WTC11 (cell line): ENCODE measurements around the gene ACKR3. TPM values are rescaled to one million over a fixed set of nuclear protein-coding genes. Genes with fewer than 3 reads are reported as not detected.
A peak's percentile ranks its signal among the peaks of the same experiment; 100 is the strongest.

Source experiments
- ATAC-seq: fragments of 200-7000 bp; cut with Tn5 transposase; 2 replicates; pipeline ENCODE4 v1.10.0; 2021; ENCODE audit warnings: mild to moderate bottlenecking, moderate library complexity
- CTCF ChIA-PET: fragments of 300-600 bp; sonication (Branson Sonifier 250); formaldehyde crosslinking; loops from one replicate; lab custom pipeline; 2021; ENCODE audit warnings: antibody characterized with exemption; lab: Charles Lee
- POLR2A ChIA-PET: fragments of 350-600 bp; sonication (Branson Sonifier 250); formaldehyde crosslinking; loops from one replicate; lab custom pipeline; 2021; ENCODE audit warnings: antibody characterized with exemption; lab: Charles Lee
- DNase-seq: peaks from one replicate; pipeline ENCODE4 v3.0.0; 2021; ENCODE audit warnings: low spot score
- H3K27ac Mint-ChIP-seq: 2 replicates; pipeline ENCODE4 v1.8.0; 2021; ENCODE audit warnings: mixed read lengths
- H3K27me3 Mint-ChIP-seq: 2 replicates; pipeline ENCODE4 v1.8.0; 2021; ENCODE audit warnings: low read depth, mild to moderate bottlenecking, moderate library complexity, mixed read lengths
- H3K36me3 Mint-ChIP-seq: 2 replicates; pipeline ENCODE4 v1.8.0; 2021; ENCODE audit warnings: mixed read lengths
- H3K4me1 Mint-ChIP-seq: 2 replicates; pipeline ENCODE4 v1.8.0; 2022; ENCODE audit warnings: mixed read lengths
- H3K4me3 Mint-ChIP-seq: 2 replicates; pipeline ENCODE4 v1.8.0; 2021; ENCODE audit warnings: mild to moderate bottlenecking, moderate library complexity, mixed read lengths
- H3K9me3 Mint-ChIP-seq: 2 replicates; pipeline ENCODE4 v1.8.0; 2021; ENCODE audit warnings: mixed read lengths
- AR ChIP-seq: fragments of 250-450 bp; sonication (Bioruptor Pico); IDR thresholded peaks from 2 replicates; pipeline ENCODE4 v1.9.0; 2021; ENCODE audit warnings: mild to moderate bottlenecking
- CREB1 ChIP-seq: sonication (generic); formaldehyde crosslinking; IDR thresholded peaks from 2 replicates; pipeline ENCODE4 v1.8.0; 2023; ENCODE audit warnings: mild to moderate bottlenecking, missing genetic modification reagents
- ERG ChIP-seq: fragments of 250-450 bp; sonication (Bioruptor Pico); IDR thresholded peaks from 2 replicates; pipeline ENCODE4 v1.8.0; 2021; ENCODE audit warnings: mild to moderate bottlenecking
- GABPB1 ChIP-seq: sonication (generic); formaldehyde crosslinking; IDR thresholded peaks from 2 replicates; pipeline ENCODE4 v1.8.1; 2023; ENCODE audit warnings: mild to moderate bottlenecking, missing genetic modification reagents
- GRHL2 ChIP-seq: fragments of 250-450 bp; sonication (Bioruptor Pico); IDR thresholded peaks from 2 replicates; pipeline ENCODE4 v1.8.0; 2022; ENCODE audit warnings: mild to moderate bottlenecking, moderate library complexity; ENCODE audit not compliant: insufficient replicate concordance, severe bottlenecking
- HMGXB4 ChIP-seq: sonication (generic); formaldehyde crosslinking; IDR thresholded peaks from 2 replicates; pipeline ENCODE4 v1.8.1; 2023; ENCODE audit warnings: mild to moderate bottlenecking, moderate library complexity, missing genetic modification reagents
- IRF1 ChIP-seq: sonication (generic); formaldehyde crosslinking; IDR thresholded peaks from 2 replicates; pipeline ENCODE4 v1.8.0; 2023; ENCODE audit warnings: missing genetic modification reagents
- MXD4 ChIP-seq: fragments of 250-450 bp; sonication (Bioruptor Pico); IDR thresholded peaks from 2 replicates; pipeline ENCODE4 v1.8.0; 2021; ENCODE audit warnings: mild to moderate bottlenecking, moderate library complexity, borderline replicate concordance
- RORB ChIP-seq: fragments of 250-450 bp; sonication (Bioruptor Pico); IDR thresholded peaks from 2 replicates; pipeline ENCODE4 v1.9.0; 2021; ENCODE audit warnings: mild to moderate bottlenecking
- ZBTB21 ChIP-seq: sonication (generic); formaldehyde crosslinking; IDR thresholded peaks from 2 replicates; pipeline ENCODE4 v1.8.1; 2023; ENCODE audit warnings: mild to moderate bottlenecking, missing genetic modification reagents, borderline replicate concordance
- ZBTB43 ChIP-seq: sonication (generic); formaldehyde crosslinking; IDR thresholded peaks from 2 replicates; pipeline ENCODE4 v1.8.1; 2023; ENCODE audit warnings: mild to moderate bottlenecking, missing genetic modification reagents
- ZNF416 ChIP-seq: fragments of 250-450 bp; sonication (Bioruptor Pico); IDR thresholded peaks from 2 replicates; pipeline ENCODE4 v1.9.0; 2021; ENCODE audit warnings: mild to moderate bottlenecking, inconsistent platforms
- ZNF423 ChIP-seq: fragments of 250-450 bp; sonication (Bioruptor Pico); IDR thresholded peaks from 2 replicates; pipeline ENCODE4 v2.1.2; 2022; ENCODE audit warnings: mild to moderate bottlenecking, moderate library complexity
- ZNF671 ChIP-seq: fragments of 250-450 bp; sonication (Bioruptor Pico); IDR thresholded peaks from 2 replicates; pipeline ENCODE4 v1.8.0; 2021; ENCODE audit warnings: mild to moderate bottlenecking
- total RNA-seq: library from RNA; stranded (reverse); gene quantifications from 3 replicates; pipeline ENCODE4 v1.2.3, GENCODE V29; 2021
- TF ChIP-seq, protein P1 (sequence below): sonication (generic); formaldehyde crosslinking; conservative IDR thresholded peaks from 2 replicates; pipeline ENCODE4 v1.8.1; 2023; ENCODE audit warnings: mild to moderate bottlenecking, low read depth, missing genetic modification reagents, moderate library complexity
- TF ChIP-seq, protein P2 (sequence below): sonication (generic); formaldehyde crosslinking; IDR thresholded peaks from 2 replicates; pipeline ENCODE4 v1.8.1; 2023; ENCODE audit warnings: mild to moderate bottlenecking, missing genetic modification reagents

The ACKR3 gene
- total RNA-seq, 1 experiment from 2014 or later: 1.3 TPM

GRCh38 chr2:236568068-236568921, 1.3 kb upstream of the ACKR3 start:
- H3K27me3 Mint-ChIP-seq: peaks cover 46% of the 10 kb centered on the region
- ChIA-PET POLR2A (interaction anchor here (0.6 kb wide), 1 partner anchor 238 kb away, joined by 3 read pairs; no protein-coding TSS in a partner anchor), CTCF (interaction anchor here (3.0 to 3.4 kb wide), 2 partner anchors 18 to 55 kb away, joined by 12 to 17 read pairs; no protein-coding TSS in a partner anchor)
- peaks cover 77% of the 10 kb centered on the region for H3K4me1 Mint-ChIP-seq
- no peaks in the 10 kb centered on the region for H3K36me3 Mint-ChIP-seq
- DNase-seq (no peak), ATAC-seq (peak; percentile 5)
- H3K4me3 Mint-ChIP-seq: peak overlapping the region; percentile 72
- H3K27ac Mint-ChIP-seq: no peak overlapping the region
- TF ChIP-seq ZNF671 (CRISPR knock-in tag) (no peak), GABPB1 (CRISPR knock-in tag) (no peak), HMGXB4 (CRISPR knock-in tag) (0 out of 2 replicates have a peak, but pooled peaks have one; percentile 35), ZNF423 (CRISPR knock-in tag) (peak; percentile 95)
- H3K9me3 Mint-ChIP-seq: peaks cover 2% of the 10 kb centered on the region

GRCh38 chr2:236568922-236569572, 578 bp upstream of the ACKR3 start:
- DNase-seq (no peak), ATAC-seq (no peak)
- Mint-ChIP-seq H3K9me3 (no peaks in the 10 kb centered on the region), H3K4me3 (peak overlapping the region; percentile 72), H3K36me3 (no peaks in the 10 kb centered on the region), H3K27ac (no peak overlapping the region), H3K27me3 (peaks cover 46% of the 10 kb centered on the region), H3K4me1 (peaks cover 77% of the 10 kb centered on the region)
- POLR2A ChIA-PET: interaction anchor here (0.6 kb wide), 1 partner anchor 237 kb away, joined by 3 read pairs; no protein-coding TSS in a partner anchor
- CTCF ChIA-PET: interaction anchor here (0.9 to 3.4 kb wide), 14 partner anchors 11 to 490 kb away, joined by 3 to 32 read pairs (median 5); a partner anchor contains a TSS
- TF ChIP-seq CREB1 (CRISPR knock-in tag): no peak
- no peak for TF ChIP-seq MXD4 (CRISPR knock-in tag)
- TF ChIP-seq, protein P1, sequence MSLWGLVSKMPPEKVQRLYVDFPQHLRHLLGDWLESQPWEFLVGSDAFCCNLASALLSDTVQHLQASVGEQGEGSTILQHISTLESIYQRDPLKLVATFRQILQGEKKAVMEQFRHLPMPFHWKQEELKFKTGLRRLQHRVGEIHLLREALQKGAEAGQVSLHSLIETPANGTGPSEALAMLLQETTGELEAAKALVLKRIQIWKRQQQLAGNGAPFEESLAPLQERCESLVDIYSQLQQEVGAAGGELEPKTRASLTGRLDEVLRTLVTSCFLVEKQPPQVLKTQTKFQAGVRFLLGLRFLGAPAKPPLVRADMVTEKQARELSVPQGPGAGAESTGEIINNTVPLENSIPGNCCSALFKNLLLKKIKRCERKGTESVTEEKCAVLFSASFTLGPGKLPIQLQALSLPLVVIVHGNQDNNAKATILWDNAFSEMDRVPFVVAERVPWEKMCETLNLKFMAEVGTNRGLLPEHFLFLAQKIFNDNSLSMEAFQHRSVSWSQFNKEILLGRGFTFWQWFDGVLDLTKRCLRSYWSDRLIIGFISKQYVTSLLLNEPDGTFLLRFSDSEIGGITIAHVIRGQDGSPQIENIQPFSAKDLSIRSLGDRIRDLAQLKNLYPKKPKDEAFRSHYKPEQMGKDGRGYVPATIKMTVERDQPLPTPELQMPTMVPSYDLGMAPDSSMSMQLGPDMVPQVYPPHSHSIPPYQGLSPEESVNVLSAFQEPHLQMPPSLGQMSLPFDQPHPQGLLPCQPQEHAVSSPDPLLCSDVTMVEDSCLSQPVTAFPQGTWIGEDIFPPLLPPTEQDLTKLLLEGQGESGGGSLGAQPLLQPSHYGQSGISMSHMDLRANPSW: no peak
- TF ChIP-seq AR (CRISPR knock-in tag): no peak
- TF ChIP-seq IRF1 (CRISPR knock-in tag): no peak
- TF ChIP-seq, protein P2, sequence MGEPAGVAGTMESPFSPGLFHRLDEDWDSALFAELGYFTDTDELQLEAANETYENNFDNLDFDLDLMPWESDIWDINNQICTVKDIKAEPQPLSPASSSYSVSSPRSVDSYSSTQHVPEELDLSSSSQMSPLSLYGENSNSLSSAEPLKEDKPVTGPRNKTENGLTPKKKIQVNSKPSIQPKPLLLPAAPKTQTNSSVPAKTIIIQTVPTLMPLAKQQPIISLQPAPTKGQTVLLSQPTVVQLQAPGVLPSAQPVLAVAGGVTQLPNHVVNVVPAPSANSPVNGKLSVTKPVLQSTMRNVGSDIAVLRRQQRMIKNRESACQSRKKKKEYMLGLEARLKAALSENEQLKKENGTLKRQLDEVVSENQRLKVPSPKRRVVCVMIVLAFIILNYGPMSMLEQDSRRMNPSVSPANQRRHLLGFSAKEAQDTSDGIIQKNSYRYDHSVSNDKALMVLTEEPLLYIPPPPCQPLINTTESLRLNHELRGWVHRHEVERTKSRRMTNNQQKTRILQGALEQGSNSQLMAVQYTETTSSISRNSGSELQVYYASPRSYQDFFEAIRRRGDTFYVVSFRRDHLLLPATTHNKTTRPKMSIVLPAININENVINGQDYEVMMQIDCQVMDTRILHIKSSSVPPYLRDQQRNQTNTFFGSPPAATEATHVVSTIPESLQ: no peak
- no peak for TF ChIP-seq ZNF416 (CRISPR knock-in tag)
- no peak for TF ChIP-seq ZBTB21
- no peak for TF ChIP-seq ZBTB43 (CRISPR knock-in tag)
- no peak for TF ChIP-seq GRHL2
- TF ChIP-seq ERG (CRISPR knock-in tag): no peak
- no peak for TF ChIP-seq RORB
